ENCODE data around the gene ALMS1. TPM values are rescaled to one million over a fixed set of nuclear protein-coding genes. Genes with fewer than 3 reads are reported as not detected.

ALMS1 gene
- polyA plus RNA-seq, 1 of the 3 experiments (the other 2 are of a cell fraction): 7.0 TPM

- Histone ChIP-seq H3K9me3 (no peaks in the 10 kb centered on the region), H3K79me2 (ENCODE audit: insufficient read depth) (peaks cover 57% of the 10 kb centered on the region), H3K4me2 (peak overlapping the region; percentile 76), H3K27ac (ENCODE audit: low read depth in 2 of 2, low read length in 1 of 2) (peak overlapping the region; percentile 78 to 92; a peak in 2 of 4 replicates), H2AFZ (ENCODE audit: low read depth) (peak overlapping the region; percentile 73), H3K4me1 (ENCODE audit: control insufficient read depth in 1 of 2, insufficient read depth in 2 of 2, low read depth in 1 of 2, low read length in 1 of 2) (peaks cover 5 to 11% of the 10 kb centered on the region in 2 experiments; a peak in 3 of 4 replicates), H3K9ac (peak overlapping the region; percentile 86), H4K20me1 (ENCODE audit: insufficient read depth) (0 out of 2 replicates have a peak, but pooled peaks cover 5% of the 10 kb centered on the region), H3K4me3 (ENCODE audit: low read depth in 2 of 2, low read length in 1 of 2) (peak overlapping the region; percentile 91 to 92), H3K27me3 (ENCODE audit: insufficient read depth) (no peaks in the 10 kb centered on the region), H3F3A (replicated peaks; ENCODE audit: insufficient read depth) (peaks cover 13% of the 10 kb centered on the region), H3K36me3 (replicated peaks in 1 of 2; ENCODE audit: control insufficient read depth in 1 of 2, insufficient read depth in 2 of 2, low read length in 1 of 2) (no peaks in the 10 kb centered on the region), H3K9me2 (no peaks in the 10 kb centered on the region)
- DNase-seq: no peak
- ChIA-PET POLR2A (interaction anchor here (2.0 kb wide), 1 partner anchor 153 kb away, joined by 5 read pairs; the partner anchor contains the start of gene CCT7), CTCF (interaction anchor here (0.8 to 1.4 kb wide), 2 partner anchors 64 to 96 kb away, joined by 3 read pairs; no protein-coding TSS in a partner anchor)
- WGBS (ENCODE audit: low lambda C conversion rate): 18% methylated on average over 6 of the region's 6 CpGs
- TF ChIP-seq TAF1 (IDR thresholded peaks at IDR 0.05; ENCODE audit: borderline replicate concordance, low read depth, low read length): no peak
- peak; percentile 49; the same call in 1 of the 2 replicates for TF ChIP-seq REST (IDR thresholded peaks at IDR 0.05; ENCODE audit: low read depth, low read length)
- no peak for TF ChIP-seq FOSL2 (IDR thresholded peaks at IDR 0.05; ENCODE audit: borderline replicate concordance, low read depth)
- no peak for TF ChIP-seq USF2 (IDR thresholded peaks at IDR 0.05; ENCODE audit: borderline replicate concordance, low read depth, low read length)
- no peak for TF ChIP-seq POLR2AphosphoS5 (IDR thresholded peaks at IDR 0.05; ENCODE audit: low read depth, low read length)
Observed at GRCh38 chr2:73386894-73387636, 1.4 kb downstream of the ALMS1 start.

GRCh38 chr2:73402386-73403103 lies 16.9 kb downstream of the ALMS1 start:
- no peaks in the 10 kb centered on the region for H3K9me2 ChIP-seq
- no peaks in the 10 kb centered on the region for H4K20me1 ChIP-seq (ENCODE audit: insufficient read depth)
- no peaks in the 10 kb centered on the region for H3K27me3 ChIP-seq (ENCODE audit: insufficient read depth)
- no peak overlapping the region for H3K4me2 ChIP-seq
- ChIA-PET CTCF (no interaction called here), POLR2A (no interaction called here)
- no peaks in the 10 kb centered on the region for H3K4me1 ChIP-seq (ENCODE audit: control insufficient read depth in 1 of 2, insufficient read depth in 2 of 2, low read depth in 1 of 2, low read length in 1 of 2)
- 93% methylated on average over 9 of the region's 9 CpGs for WGBS (ENCODE audit: low lambda C conversion rate)
- H2AFZ ChIP-seq (ENCODE audit: low read depth): no peak overlapping the region
- H3K9me3 ChIP-seq: peaks cover 33% of the 10 kb centered on the region
- H3K36me3 ChIP-seq (replicated peaks in 1 of 2; ENCODE audit: control insufficient read depth in 1 of 2, insufficient read depth in 2 of 2, low read length in 1 of 2): peaks cover 0 to 41% of the 10 kb centered on the region in 2 experiments
- DNase-seq: no peak
- H3F3A ChIP-seq (replicated peaks; ENCODE audit: insufficient read depth): no peaks in the 10 kb centered on the region
- H3K4me3 ChIP-seq (ENCODE audit: low read depth in 2 of 2, low read length in 1 of 2): no peak overlapping the region
- H3K79me2 ChIP-seq (ENCODE audit: insufficient read depth): peaks cover 66% of the 10 kb centered on the region
- H3K27ac ChIP-seq (ENCODE audit: low read depth in 2 of 2, low read length in 1 of 2): no peak overlapping the region
- H3K9ac ChIP-seq: no peak overlapping the region
- TF ChIP-seq NFIC (IDR thresholded peaks at IDR 0.05; ENCODE audit: borderline replicate concordance) (no peak), TEAD4 (IDR thresholded peaks at IDR 0.05; ENCODE audit: borderline replicate concordance, insufficient read depth) (no peak), MEF2A (IDR thresholded peaks at IDR 0.05; ENCODE audit: borderline replicate concordance, low read depth) (no peak), PBX3 (IDR thresholded peaks at IDR 0.05) (no peak), REST (IDR thresholded peaks at IDR 0.05; ENCODE audit: low read depth, low read length) (no peak), SIN3A (IDR thresholded peaks at IDR 0.05; ENCODE audit: borderline replicate concordance, low read depth, low read length) (no peak), RFX5 (IDR thresholded peaks at IDR 0.05; ENCODE audit: low read length) (no peak)
